Measurements from ENCODE around the gene HIPK3. TPM values are rescaled to one million over a fixed set of nuclear protein-coding genes. Genes with fewer than 3 reads are reported as not detected.

The HIPK3 gene
- total RNA-seq, 1 experiment from 2014 or later, result 64.8 TPM

GRCh38 chr11:33317662-33318061, 60.5 kb downstream of the HIPK3 start:
- intact Hi-C loops (cut with micrococcal nuclease; ENCODE audit: unreplicated experiment), result no loop called here
- H3K4me1 ChIP-seq (replicated peaks; ENCODE audit: insufficient read depth), result no peaks in the 10 kb centered on the region
- H3K27me3 ChIP-seq (ENCODE audit: insufficient read depth, low read depth), result no peaks in the 10 kb centered on the region
- TF ChIP-seq EZH2 (IDR thresholded peaks at IDR 0.05; ENCODE audit: low read depth) (no peak), CTCF (conservative IDR thresholded peaks at IDR 0.05) (no peak)
- H2AFZ ChIP-seq, result no peak overlapping the region
- BruUV-seq (replicated peaks), result no TSS peak
- CTCF ChIA-PET, result interaction anchor here (0.6 kb wide), 1 partner anchor 225 kb away, joined by 3 read pairs; no protein-coding TSS in a partner anchor
- peaks cover 80% of the 10 kb centered on the region for H3K79me2 ChIP-seq (ENCODE audit: low read depth)
- no peak overlapping the region for H3K4me3 ChIP-seq
- H3K36me3 ChIP-seq (ENCODE audit: low read depth), result 0 out of 2 replicates have a peak, but pooled peaks cover 5% of the 10 kb centered on the region
- H3K4me2 ChIP-seq, result no peak overlapping the region
- POLR2A ChIA-PET (ENCODE audit: unreplicated experiment), result no interaction called here
- no peak for DNase-seq
- no peak overlapping the region for H3K27ac ChIP-seq
- peaks cover 24% of the 10 kb centered on the region for H4K20me1 ChIP-seq (ENCODE audit: insufficient read depth)
- H3K9me3 ChIP-seq (ENCODE audit: insufficient read depth, low read depth), result no peaks in the 10 kb centered on the region; the same call in 1 of the 2 replicates
- no peaks in the 10 kb centered on the region for H3F3A ChIP-seq (ENCODE audit: insufficient read depth, low read depth)
- H3K9me2 ChIP-seq (ENCODE audit: insufficient read depth), result no peaks in the 10 kb centered on the region

GRCh38 chr11:33320016-33320813, 63.0 kb downstream of the HIPK3 start:
- ChIA-PET POLR2A (ENCODE audit: unreplicated experiment) (interaction anchor here (0.6 kb wide), 1 partner anchor 780 kb away, joined by 3 read pairs; no protein-coding TSS in a partner anchor), CTCF (no interaction called here)
- no TSS peak for BruUV-seq (replicated peaks)
- 0 out of 2 replicates have a peak, but pooled peaks cover 5% of the 10 kb centered on the region for H3K36me3 ChIP-seq (ENCODE audit: low read depth)
- no peaks in the 10 kb centered on the region for H3K4me1 ChIP-seq (replicated peaks; ENCODE audit: insufficient read depth)
- peaks cover 30% of the 10 kb centered on the region for H4K20me1 ChIP-seq (ENCODE audit: insufficient read depth)
- intact Hi-C loops (cut with micrococcal nuclease; ENCODE audit: unreplicated experiment), result loop anchor here (10.0 kb wide), 1 partner anchor 605 kb away; no protein-coding TSS in a partner anchor
- DNase-seq, result no peak
- H3K4me3 ChIP-seq, result no peak overlapping the region
- no peaks in the 10 kb centered on the region for H3K9me2 ChIP-seq (ENCODE audit: insufficient read depth)
- TF ChIP-seq CTCF (conservative IDR thresholded peaks at IDR 0.05) (no peak), EZH2 (IDR thresholded peaks at IDR 0.05; ENCODE audit: low read depth) (no peak)
- no peak overlapping the region for H2AFZ ChIP-seq
- no peaks in the 10 kb centered on the region for H3K27me3 ChIP-seq (ENCODE audit: insufficient read depth, low read depth)
- no peaks in the 10 kb centered on the region; the same call in 1 of the 2 replicates for H3K9me3 ChIP-seq (ENCODE audit: insufficient read depth, low read depth)
- H3K27ac ChIP-seq, result no peak overlapping the region
- no peak overlapping the region for H3K4me2 ChIP-seq
- 0 out of 2 replicates have a peak, but pooled peaks cover 5% of the 10 kb centered on the region for H3F3A ChIP-seq (ENCODE audit: insufficient read depth, low read depth)
- peaks cover 76% of the 10 kb centered on the region for H3K79me2 ChIP-seq (ENCODE audit: low read depth)

- Histone ChIP-seq H3K79me2 (ENCODE audit: low read depth) (peaks cover 77% of the 10 kb centered on the region), H3K4me2 (no peak overlapping the region), H3K4me1 (replicated peaks; ENCODE audit: insufficient read depth) (no peaks in the 10 kb centered on the region), H3K27ac (no peak overlapping the region), H4K20me1 (ENCODE audit: insufficient read depth) (peaks cover 30% of the 10 kb centered on the region), H3K9me3 (ENCODE audit: insufficient read depth, low read depth) (no peaks in the 10 kb centered on the region), H3K4me3 (no peak overlapping the region), H3K27me3 (ENCODE audit: insufficient read depth, low read depth) (no peaks in the 10 kb centered on the region), H3K36me3 (ENCODE audit: low read depth) (0 out of 2 replicates have a peak, but pooled peaks cover 5% of the 10 kb centered on the region), H3K9me2 (ENCODE audit: insufficient read depth) (no peaks in the 10 kb centered on the region), H2AFZ (no peak overlapping the region), H3F3A (ENCODE audit: insufficient read depth, low read depth) (0 out of 2 replicates have a peak, but pooled peaks cover 5% of the 10 kb centered on the region)
- BruUV-seq (replicated peaks), result no TSS peak
- TF ChIP-seq EZH2 (IDR thresholded peaks at IDR 0.05; ENCODE audit: low read depth), result no peak
- TF ChIP-seq CTCF (conservative IDR thresholded peaks at IDR 0.05), result no peak
- CTCF ChIA-PET, result no interaction called here
- intact Hi-C loops (cut with micrococcal nuclease; ENCODE audit: unreplicated experiment), result loop anchor here (10.0 kb wide), 1 partner anchor 606 kb away; no protein-coding TSS in a partner anchor
- no peak for DNase-seq
- POLR2A ChIA-PET (ENCODE audit: unreplicated experiment), result no interaction called here
Observed at GRCh38 chr11:33320814-33321330, 63.7 kb downstream of the HIPK3 start.
